ENCODE measurements around the gene NYNRIN.

- TF ChIP-seq POLR2A (IDR thresholded peaks at IDR 0.05) (no peak), CTCF (IDR thresholded peaks at IDR 0.05) (peak in 1 of 6 experiments; percentile 23)
Observed at GRCh38 chr14:24426912-24427536, 28.2 kb downstream of the NYNRIN start.
